ENCODE measurements around the gene LIG3. TPM values are rescaled to one million over a fixed set of nuclear protein-coding genes. Genes with fewer than 3 reads are reported as not detected.

The LIG3 gene
- total and polyA plus RNA-seq, 2 of the 13 experiments (the other 11 are each of a cell fraction or from before 2014, with no cell fraction given) = 34.4 to 36.2 TPM

DNA sequence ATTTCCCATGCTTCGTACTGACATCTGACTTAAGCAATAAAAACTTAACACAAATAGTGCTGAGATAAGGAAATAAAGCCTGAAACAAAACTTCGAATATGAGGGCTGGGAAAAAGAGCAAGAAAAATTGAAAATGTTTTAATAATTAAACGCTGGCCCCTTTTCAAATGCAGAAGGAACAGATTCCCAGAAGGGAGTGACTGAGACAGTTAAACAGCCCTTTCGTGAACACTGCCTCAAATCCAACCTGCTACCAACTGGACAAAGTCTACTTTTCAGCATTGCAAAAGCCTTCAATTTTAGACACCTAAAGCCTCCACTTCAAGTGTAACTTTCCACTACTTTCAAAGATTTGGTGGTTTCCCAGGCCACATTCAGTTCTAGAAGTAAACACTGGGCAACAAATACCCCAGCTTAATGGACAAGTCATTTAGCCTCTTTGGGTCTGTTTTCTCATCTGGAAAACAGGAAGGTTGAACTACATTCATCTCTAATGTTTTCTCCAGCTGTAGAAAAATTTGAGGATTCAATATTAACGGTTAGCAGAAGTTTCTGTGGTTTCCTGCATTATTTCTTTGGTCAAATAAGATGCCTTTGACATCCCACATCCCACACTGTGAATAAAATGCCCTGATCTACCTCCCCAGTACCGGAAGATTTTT lies 71.4 kb downstream of the LIG3 start (continued):
- TF ChIP-seq, protein P1, sequence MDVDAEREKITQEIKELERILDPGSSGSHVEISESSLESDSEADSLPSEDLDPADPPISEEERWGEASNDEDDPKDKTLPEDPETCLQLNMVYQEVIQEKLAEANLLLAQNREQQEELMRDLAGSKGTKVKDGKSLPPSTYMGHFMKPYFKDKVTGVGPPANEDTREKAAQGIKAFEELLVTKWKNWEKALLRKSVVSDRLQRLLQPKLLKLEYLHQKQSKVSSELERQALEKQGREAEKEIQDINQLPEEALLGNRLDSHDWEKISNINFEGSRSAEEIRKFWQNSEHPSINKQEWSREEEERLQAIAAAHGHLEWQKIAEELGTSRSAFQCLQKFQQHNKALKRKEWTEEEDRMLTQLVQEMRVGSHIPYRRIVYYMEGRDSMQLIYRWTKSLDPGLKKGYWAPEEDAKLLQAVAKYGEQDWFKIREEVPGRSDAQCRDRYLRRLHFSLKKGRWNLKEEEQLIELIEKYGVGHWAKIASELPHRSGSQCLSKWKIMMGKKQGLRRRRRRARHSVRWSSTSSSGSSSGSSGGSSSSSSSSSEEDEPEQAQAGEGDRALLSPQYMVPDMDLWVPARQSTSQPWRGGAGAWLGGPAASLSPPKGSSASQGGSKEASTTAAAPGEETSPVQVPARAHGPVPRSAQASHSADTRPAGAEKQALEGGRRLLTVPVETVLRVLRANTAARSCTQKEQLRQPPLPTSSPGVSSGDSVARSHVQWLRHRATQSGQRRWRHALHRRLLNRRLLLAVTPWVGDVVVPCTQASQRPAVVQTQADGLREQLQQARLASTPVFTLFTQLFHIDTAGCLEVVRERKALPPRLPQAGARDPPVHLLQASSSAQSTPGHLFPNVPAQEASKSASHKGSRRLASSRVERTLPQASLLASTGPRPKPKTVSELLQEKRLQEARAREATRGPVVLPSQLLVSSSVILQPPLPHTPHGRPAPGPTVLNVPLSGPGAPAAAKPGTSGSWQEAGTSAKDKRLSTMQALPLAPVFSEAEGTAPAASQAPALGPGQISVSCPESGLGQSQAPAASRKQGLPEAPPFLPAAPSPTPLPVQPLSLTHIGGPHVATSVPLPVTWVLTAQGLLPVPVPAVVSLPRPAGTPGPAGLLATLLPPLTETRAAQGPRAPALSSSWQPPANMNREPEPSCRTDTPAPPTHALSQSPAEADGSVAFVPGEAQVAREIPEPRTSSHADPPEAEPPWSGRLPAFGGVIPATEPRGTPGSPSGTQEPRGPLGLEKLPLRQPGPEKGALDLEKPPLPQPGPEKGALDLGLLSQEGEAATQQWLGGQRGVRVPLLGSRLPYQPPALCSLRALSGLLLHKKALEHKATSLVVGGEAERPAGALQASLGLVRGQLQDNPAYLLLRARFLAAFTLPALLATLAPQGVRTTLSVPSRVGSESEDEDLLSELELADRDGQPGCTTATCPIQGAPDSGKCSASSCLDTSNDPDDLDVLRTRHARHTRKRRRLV (CRISPR knock-in tag; IDR thresholded peaks at IDR 0.05) = no peak
- no peak for TF ChIP-seq MTF2 (CRISPR knock-in tag; IDR thresholded peaks at IDR 0.05; ENCODE audit: borderline replicate concordance)
- peak; percentile 33; the same call in 1 of the 2 replicates for TF ChIP-seq CHD4 (IDR thresholded peaks at IDR 0.05; ENCODE audit: borderline replicate concordance, low read length)
- TF ChIP-seq CBFB (CRISPR knock-in tag; IDR thresholded peaks at IDR 0.05) = no peak
- no peak for TF ChIP-seq HIVEP1 (CRISPR knock-in tag; IDR thresholded peaks at IDR 0.05)
- TF ChIP-seq NBN (conservative IDR thresholded peaks at IDR 0.05) = no peak
- no peak for TF ChIP-seq EZH2 (conservative IDR thresholded peaks at IDR 0.05; ENCODE audit: low read depth, low read length)
- TF ChIP-seq MED1 (CRISPR knock-in tag; IDR thresholded peaks at IDR 0.05) = peak; percentile 51; the same call in 1 of the 2 replicates
- no peak for TF ChIP-seq ZSCAN31 (CRISPR knock-in tag; IDR thresholded peaks at IDR 0.05; ENCODE audit: low read depth)
- TF ChIP-seq, protein P2, sequence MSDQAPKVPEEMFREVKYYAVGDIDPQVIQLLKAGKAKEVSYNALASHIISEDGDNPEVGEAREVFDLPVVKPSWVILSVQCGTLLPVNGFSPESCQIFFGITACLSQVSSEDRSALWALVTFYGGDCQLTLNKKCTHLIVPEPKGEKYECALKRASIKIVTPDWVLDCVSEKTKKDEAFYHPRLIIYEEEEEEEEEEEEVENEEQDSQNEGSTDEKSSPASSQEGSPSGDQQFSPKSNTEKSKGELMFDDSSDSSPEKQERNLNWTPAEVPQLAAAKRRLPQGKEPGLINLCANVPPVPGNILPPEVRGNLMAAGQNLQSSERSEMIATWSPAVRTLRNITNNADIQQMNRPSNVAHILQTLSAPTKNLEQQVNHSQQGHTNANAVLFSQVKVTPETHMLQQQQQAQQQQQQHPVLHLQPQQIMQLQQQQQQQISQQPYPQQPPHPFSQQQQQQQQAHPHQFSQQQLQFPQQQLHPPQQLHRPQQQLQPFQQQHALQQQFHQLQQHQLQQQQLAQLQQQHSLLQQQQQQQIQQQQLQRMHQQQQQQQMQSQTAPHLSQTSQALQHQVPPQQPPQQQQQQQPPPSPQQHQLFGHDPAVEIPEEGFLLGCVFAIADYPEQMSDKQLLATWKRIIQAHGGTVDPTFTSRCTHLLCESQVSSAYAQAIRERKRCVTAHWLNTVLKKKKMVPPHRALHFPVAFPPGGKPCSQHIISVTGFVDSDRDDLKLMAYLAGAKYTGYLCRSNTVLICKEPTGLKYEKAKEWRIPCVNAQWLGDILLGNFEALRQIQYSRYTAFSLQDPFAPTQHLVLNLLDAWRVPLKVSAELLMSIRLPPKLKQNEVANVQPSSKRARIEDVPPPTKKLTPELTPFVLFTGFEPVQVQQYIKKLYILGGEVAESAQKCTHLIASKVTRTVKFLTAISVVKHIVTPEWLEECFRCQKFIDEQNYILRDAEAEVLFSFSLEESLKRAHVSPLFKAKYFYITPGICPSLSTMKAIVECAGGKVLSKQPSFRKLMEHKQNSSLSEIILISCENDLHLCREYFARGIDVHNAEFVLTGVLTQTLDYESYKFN (CRISPR knock-in tag; conservative IDR thresholded peaks at IDR 0.05) = peak; percentile 71
- no peak for TF ChIP-seq ZNF234 (CRISPR knock-in tag; conservative IDR thresholded peaks at IDR 0.05)
- no peak for TF ChIP-seq MEIS1 (CRISPR knock-in tag; IDR thresholded peaks at IDR 0.05; ENCODE audit: borderline replicate concordance)
- no peak for TF ChIP-seq NFATC3 (CRISPR knock-in tag; IDR thresholded peaks at IDR 0.05)
- no peak; the same call in 1 of the 2 replicates for TF ChIP-seq FOXO1 (CRISPR knock-in tag; IDR thresholded peaks at IDR 0.05)
- no peak for TF ChIP-seq GABPB1 (CRISPR knock-in tag; IDR thresholded peaks at IDR 0.05)
- no peak for TF ChIP-seq NKX3-1 (CRISPR knock-in tag; IDR thresholded peaks at IDR 0.05)
- no peak for TF ChIP-seq REL (CRISPR knock-in tag; conservative IDR thresholded peaks at IDR 0.05)
- no peak for TF ChIP-seq SMARCE1 (IDR thresholded peaks at IDR 0.05; ENCODE audit: borderline replicate concordance)
- no peak for TF ChIP-seq KDM2A (CRISPR knock-in tag; IDR thresholded peaks at IDR 0.05; ENCODE audit: borderline replicate concordance, low read depth)
- TF ChIP-seq NONO (IDR thresholded peaks at IDR 0.05) = no peak
- no peak for TF ChIP-seq NONO (CRISPR knock-in tag; conservative IDR thresholded peaks at IDR 0.05)
- TF ChIP-seq, protein P3, sequence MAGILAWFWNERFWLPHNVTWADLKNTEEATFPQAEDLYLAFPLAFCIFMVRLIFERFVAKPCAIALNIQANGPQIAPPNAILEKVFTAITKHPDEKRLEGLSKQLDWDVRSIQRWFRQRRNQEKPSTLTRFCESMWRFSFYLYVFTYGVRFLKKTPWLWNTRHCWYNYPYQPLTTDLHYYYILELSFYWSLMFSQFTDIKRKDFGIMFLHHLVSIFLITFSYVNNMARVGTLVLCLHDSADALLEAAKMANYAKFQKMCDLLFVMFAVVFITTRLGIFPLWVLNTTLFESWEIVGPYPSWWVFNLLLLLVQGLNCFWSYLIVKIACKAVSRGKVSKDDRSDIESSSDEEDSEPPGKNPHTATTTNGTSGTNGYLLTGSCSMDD (CRISPR knock-in tag; IDR thresholded peaks at IDR 0.05) = no peak
- peak; percentile 73; the same call in 1 of the 2 replicates for TF ChIP-seq NFIC (IDR thresholded peaks at IDR 0.05; ENCODE audit: low read length)

Data from HepG2 (cell line).